Kasumi-1 (cell line): Measurements from ENCODE around the gene MRPS2.
"Not testable (repeated sequence)": the region's sequence is repeated elsewhere in the genome, so short reads cannot be mapped to it uniquely, and the experiment has no call there.

Experiments
- DNase-seq, 2 experiments: peaks; one replicate each; lab custom pipeline; 2025; lab: John Stamatoyannopoulos, UW

Gene MRPS2

GRCh38 chr9:135531096-135531495 is 30.6 kb downstream of the MRPS2 start:
- DNase-seq = no peak

- no peak for DNase-seq
Observed at GRCh38 chr9:135533113-135533512, 32.6 kb downstream of the MRPS2 start.

- DNase-seq = no peak
Observed at GRCh38 chr9:135533674-135534073, 33.2 kb downstream of the MRPS2 start.

- DNase-seq = not testable (repeated sequence)
Observed at GRCh38 chr9:135534192-135534711, 33.8 kb downstream of the MRPS2 start.

GRCh38 chr9:135534826-135535225 is 34.3 kb downstream of the MRPS2 start:
- DNase-seq = not testable (repeated sequence)

GRCh38 chr9:135535631-135536030 is 35.1 kb downstream of the MRPS2 start:
- not testable (repeated sequence) for DNase-seq

- no peak for DNase-seq
Observed at GRCh38 chr9:135536216-135536615, 35.7 kb downstream of the MRPS2 start.

- not testable (repeated sequence) for DNase-seq
Observed at GRCh38 chr9:135543262-135543894, 42.9 kb downstream of the MRPS2 start.

- no peak for DNase-seq
Observed at GRCh38 chr9:135544981-135545635, 44.6 kb downstream of the MRPS2 start.

- not testable (repeated sequence) for DNase-seq
Observed at GRCh38 chr9:135545646-135546176, 45.2 kb downstream of the MRPS2 start, which contains the start of gene OBP2A. Gene OBP2A (plus strand): TSS chr9:135546126. CDS start chr9:135546181, 55 bp downstream.

GRCh38 chr9:135546792-135547617 is 46.5 kb downstream of the MRPS2 start:
- not testable (repeated sequence) for DNase-seq

- DNase-seq = no peak
Observed at GRCh38 chr9:135547756-135548736, 47.6 kb downstream of the MRPS2 start.

GRCh38 chr9:135549478-135550343 is 49.2 kb downstream of the MRPS2 start:
- not testable (repeated sequence) for DNase-seq

- DNase-seq = no peak
Observed at GRCh38 chr9:135550344-135550918, 49.9 kb downstream of the MRPS2 start.

GRCh38 chr9:135551031-135551430 is 50.5 kb downstream of the MRPS2 start:
- no peak for DNase-seq

GRCh38 chr9:135551456-135551855 is 51.0 kb downstream of the MRPS2 start:
- DNase-seq = no peak

- DNase-seq = no peak
Observed at GRCh38 chr9:135552021-135552697, 51.7 kb downstream of the MRPS2 start.

GRCh38 chr9:135552698-135553171 is 52.3 kb downstream of the MRPS2 start:
- no peak for DNase-seq
